GM12872 (cell line): Measurements from ENCODE around the gene TMEM143.

Experiments
- CTCF ChIP-seq: IDR thresholded peaks from 3 replicates; pipeline ENCODE4 v1.5.1; 2011; ENCODE audit warnings: low read depth, mild to moderate bottlenecking, low read length, moderate library complexity; ENCODE audit not compliant: insufficient read depth

The TMEM143 gene

GRCh38 chr19:48382286-48382685 is 18.5 kb upstream of the TMEM143 start:
- no peak for TF ChIP-seq CTCF

GRCh38 chr19:48381178-48381950 is 17.6 kb upstream of the TMEM143 start:
- no peak for TF ChIP-seq CTCF

GRCh38 chr19:48379058-48379457 is 15.3 kb upstream of the TMEM143 start:
- no peak for TF ChIP-seq CTCF

- no peak for TF ChIP-seq CTCF
These were observed 14.4 kb upstream of the TMEM143 start for GRCh38 chr19:48378194-48378570.

GRCh38 chr19:48373567-48373966 is 9.8 kb upstream of the TMEM143 start:
- no peak for TF ChIP-seq CTCF

- TF ChIP-seq CTCF, result no peak
These were observed 9.2 kb upstream of the TMEM143 start for GRCh38 chr19:48372904-48373303.

- TF ChIP-seq CTCF, result no peak
These were observed 7.6 kb upstream of the TMEM143 start for GRCh38 chr19:48371367-48371766.
